Neural crest cell (in vitro differentiated cells): ENCODE data around the gene KRT34. TPM values are rescaled to one million over a fixed set of nuclear protein-coding genes. Genes with fewer than 3 reads are reported as not detected.
"Not testable (repeated sequence)": the region's sequence is repeated elsewhere in the genome, so short reads cannot be mapped to it uniquely, and the experiment has no call there.

ENCODE experiments used
- DNase-seq: peaks from one replicate; pipeline ENCODE4 v3.0.0; 2021; ENCODE audit warnings: low read depth, mixed read lengths, low spot score
- H3K27ac Mint-ChIP-seq: one replicate; pipeline ENCODE4 v1.8.0; 2021; ENCODE audit warnings: mild to moderate bottlenecking, mixed read lengths; ENCODE audit not compliant: unreplicated experiment
- H3K27me3 Mint-ChIP-seq: 2 replicates; pipeline ENCODE4 v1.8.0; 2021; ENCODE audit warnings: low read depth, mild to moderate bottlenecking, mixed read lengths
- H3K36me3 Mint-ChIP-seq: 2 replicates; pipeline ENCODE4 v1.8.0; 2021; ENCODE audit warnings: low read depth, mild to moderate bottlenecking, mixed read lengths
- H3K4me1 Mint-ChIP-seq: 2 replicates; pipeline ENCODE4 v1.8.0; 2021; ENCODE audit warnings: mixed read lengths
- H3K4me3 Mint-ChIP-seq: one replicate; pipeline ENCODE4 v1.8.0; 2021; ENCODE audit warnings: mild to moderate bottlenecking, mixed read lengths
- H3K9me3 Mint-ChIP-seq: 2 replicates; pipeline ENCODE4 v1.8.0; 2021; ENCODE audit warnings: mixed read lengths
- total RNA-seq: library from RNA; stranded (reverse); gene quantifications from 2 replicates; pipeline ENCODE4 v1.2.1, GENCODE V29; 2021
- TF ChIP-seq, protein P1 (sequence below): fragments of 200-600 bp; sonication (generic); conservative IDR thresholded peaks from 2 replicates; pipeline ENCODE4 v1.5.0; 2021; ENCODE audit warnings: antibody characterized with exemption, mild to moderate bottlenecking

KRT34 gene
- total RNA-seq, 1 donor from 2014 or later, result not detected

DNA sequence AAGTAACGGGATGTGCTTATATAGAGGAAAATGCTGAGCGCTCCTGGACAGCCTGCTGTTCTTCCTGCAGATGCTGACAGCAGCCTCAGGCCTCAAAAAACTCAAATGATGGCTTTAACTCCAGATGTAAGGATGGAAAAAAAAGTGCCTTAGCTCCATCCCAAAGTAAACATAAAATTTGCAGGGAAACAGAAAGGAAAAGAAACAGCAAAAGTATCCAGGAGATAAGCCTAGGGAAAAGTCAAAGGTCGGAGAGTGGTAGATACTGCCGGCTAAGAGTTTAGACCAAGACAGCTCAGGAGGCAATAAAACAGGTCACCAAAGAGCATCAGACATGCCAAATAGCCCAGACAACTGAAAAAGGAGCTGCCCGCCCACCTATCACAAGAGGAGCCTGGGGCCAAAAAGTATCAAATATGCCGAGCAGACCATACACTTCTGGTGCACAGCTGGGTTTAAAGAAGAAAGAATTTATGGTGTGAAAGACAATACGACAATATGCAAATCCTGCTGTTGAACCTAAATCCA, 8.4 kb upstream of the KRT34 start:
- TF ChIP-seq, protein P1, sequence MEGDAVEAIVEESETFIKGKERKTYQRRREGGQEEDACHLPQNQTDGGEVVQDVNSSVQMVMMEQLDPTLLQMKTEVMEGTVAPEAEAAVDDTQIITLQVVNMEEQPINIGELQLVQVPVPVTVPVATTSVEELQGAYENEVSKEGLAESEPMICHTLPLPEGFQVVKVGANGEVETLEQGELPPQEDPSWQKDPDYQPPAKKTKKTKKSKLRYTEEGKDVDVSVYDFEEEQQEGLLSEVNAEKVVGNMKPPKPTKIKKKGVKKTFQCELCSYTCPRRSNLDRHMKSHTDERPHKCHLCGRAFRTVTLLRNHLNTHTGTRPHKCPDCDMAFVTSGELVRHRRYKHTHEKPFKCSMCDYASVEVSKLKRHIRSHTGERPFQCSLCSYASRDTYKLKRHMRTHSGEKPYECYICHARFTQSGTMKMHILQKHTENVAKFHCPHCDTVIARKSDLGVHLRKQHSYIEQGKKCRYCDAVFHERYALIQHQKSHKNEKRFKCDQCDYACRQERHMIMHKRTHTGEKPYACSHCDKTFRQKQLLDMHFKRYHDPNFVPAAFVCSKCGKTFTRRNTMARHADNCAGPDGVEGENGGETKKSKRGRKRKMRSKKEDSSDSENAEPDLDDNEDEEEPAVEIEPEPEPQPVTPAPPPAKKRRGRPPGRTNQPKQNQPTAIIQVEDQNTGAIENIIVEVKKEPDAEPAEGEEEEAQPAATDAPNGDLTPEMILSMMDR, result no peak
- no peaks in the 10 kb centered on the region for H3K27me3 Mint-ChIP-seq
- no peak overlapping the region for H3K4me3 Mint-ChIP-seq
- H3K36me3 Mint-ChIP-seq, result peaks cover 6% of the 10 kb centered on the region
- H3K4me1 Mint-ChIP-seq, result peaks cover 13% of the 10 kb centered on the region
- H3K27ac Mint-ChIP-seq, result no peak overlapping the region
- no peak for DNase-seq
- peaks cover 4% of the 10 kb centered on the region for H3K9me3 Mint-ChIP-seq

GRCh38 chr17:41387670-41388069, 5.6 kb upstream of the KRT34 start:
- Mint-ChIP-seq H3K4me3 (no peak overlapping the region), H3K4me1 (peaks cover 13% of the 10 kb centered on the region), H3K36me3 (peaks cover 6% of the 10 kb centered on the region), H3K9me3 (peaks cover 4% of the 10 kb centered on the region), H3K27me3 (no peaks in the 10 kb centered on the region), H3K27ac (no peak overlapping the region)
- TF ChIP-seq, protein P1, result no peak
- no peak for DNase-seq

DNA sequence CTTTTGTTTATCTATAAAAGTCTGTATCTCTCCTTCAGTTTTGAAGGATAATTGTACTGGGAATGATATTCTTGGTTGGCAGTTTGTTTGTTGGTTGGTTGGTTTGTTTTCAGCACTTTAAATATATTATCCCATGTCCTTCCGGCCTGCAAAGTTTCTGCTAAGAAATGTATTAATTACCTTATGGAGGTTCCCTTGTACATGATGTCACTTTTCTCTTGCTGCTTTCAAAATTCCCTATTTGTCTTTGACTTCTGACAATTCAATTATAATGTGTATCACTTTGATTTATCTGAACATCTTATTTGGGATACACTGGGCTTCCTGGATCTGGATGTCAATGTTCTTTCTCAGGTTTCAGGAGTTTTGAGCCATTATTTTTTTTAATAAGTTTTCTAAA, 4.1 kb upstream of the KRT34 start:
- Mint-ChIP-seq H3K4me3 (no peak overlapping the region), H3K27ac (no peak overlapping the region), H3K36me3 (peaks cover 6% of the 10 kb centered on the region), H3K27me3 (no peaks in the 10 kb centered on the region), H3K4me1 (peaks cover 9% of the 10 kb centered on the region), H3K9me3 (peaks cover 4% of the 10 kb centered on the region)
- no peak for DNase-seq
- TF ChIP-seq, protein P1, result no peak

DNA sequence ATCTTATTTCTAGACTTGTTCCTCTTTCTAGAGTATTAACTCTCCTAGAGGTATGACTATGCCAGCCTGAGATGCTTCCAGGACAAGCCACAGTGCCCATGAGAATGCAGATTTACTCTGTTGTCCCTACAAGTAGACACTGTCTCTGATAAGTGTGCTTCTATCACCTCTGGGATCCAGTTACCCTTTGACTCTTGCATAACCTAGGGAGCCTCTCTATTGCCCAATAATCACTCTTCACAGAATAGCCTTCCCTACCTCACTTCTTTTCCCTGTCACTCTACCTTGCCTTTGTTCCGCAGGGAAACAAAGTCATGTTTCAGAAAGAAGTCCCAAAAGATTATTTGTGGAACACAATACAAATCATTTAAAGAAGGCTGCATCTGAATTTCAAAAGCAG, 1.6 kb upstream of the KRT34 start:
- TF ChIP-seq, protein P1, result no peak
- Mint-ChIP-seq H3K27ac (no peak overlapping the region), H3K27me3 (no peaks in the 10 kb centered on the region), H3K4me3 (no peak overlapping the region), H3K36me3 (peaks cover 6% of the 10 kb centered on the region), H3K9me3 (peaks cover 7% of the 10 kb centered on the region), H3K4me1 (no peaks in the 10 kb centered on the region)
- no peak for DNase-seq

DNA sequence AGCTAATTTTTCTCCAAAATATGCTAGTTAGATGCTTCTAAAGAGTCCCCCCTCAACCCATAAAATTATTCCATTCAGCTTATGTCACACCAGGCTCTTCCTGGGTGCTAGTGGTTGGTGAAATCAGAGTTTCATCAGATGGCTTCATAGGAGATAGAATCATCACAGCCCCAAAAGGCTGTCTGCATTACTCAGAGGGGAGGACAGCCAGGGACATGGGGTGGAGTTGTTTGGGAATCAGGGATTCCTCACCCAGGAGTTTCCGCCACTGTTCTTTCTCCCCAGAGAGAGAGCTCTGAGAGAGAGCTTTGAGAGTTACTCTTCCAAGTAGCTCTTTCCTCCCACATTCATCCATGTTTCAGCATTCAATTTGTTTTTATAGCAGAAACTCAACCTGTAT, 288 bp upstream of the KRT34 start:
- H3K27me3 Mint-ChIP-seq, result no peaks in the 10 kb centered on the region
- peaks cover 5% of the 10 kb centered on the region for H3K36me3 Mint-ChIP-seq
- TF ChIP-seq, protein P1, result no peak
- no peak for DNase-seq
- no peak overlapping the region for H3K4me3 Mint-ChIP-seq
- no peaks in the 10 kb centered on the region for H3K4me1 Mint-ChIP-seq
- H3K9me3 Mint-ChIP-seq, result peaks cover 6% of the 10 kb centered on the region
- H3K27ac Mint-ChIP-seq, result no peak overlapping the region

- peaks cover 14% of the 10 kb centered on the region for H3K9me3 Mint-ChIP-seq
- DNase-seq, H3K27ac Mint-ChIP-seq, H3K36me3 Mint-ChIP-seq, H3K4me3 Mint-ChIP-seq, H3K27me3 Mint-ChIP-seq, H3K4me1 Mint-ChIP-seq: not testable (repeated sequence)
Measured at GRCh38 chr17:41380091-41380490, 2.0 kb downstream of the KRT34 start.
